ENCODE data around the gene ACMSD. TPM values are rescaled to one million over a fixed set of nuclear protein-coding genes. Genes with fewer than 3 reads are reported as not detected.
"Not testable (repeated sequence)": the region's sequence is repeated elsewhere in the genome, so short reads cannot be mapped to it uniquely, and the experiment has no call there.

ACMSD gene
- total RNA-seq, 1 experiment from 2014 or later = not detected

- BruUV-seq (replicated peaks) = no TSS peak
- Histone ChIP-seq H3K36me3 (ENCODE audit: control insufficient read depth, insufficient read depth, low read length) (no peaks in the 10 kb centered on the region), H3K4me1 (no peaks in the 10 kb centered on the region), H3K27me3 (replicated peaks; ENCODE audit: control insufficient read depth, insufficient read depth, low read length) (no peaks in the 10 kb centered on the region), H3K9me3 (no peaks in the 10 kb centered on the region; the same call in 1 of the 2 replicates), H3K4me3 (ENCODE audit: low read depth, low read length) (no peak overlapping the region)
- ChIA-PET CTCF (no interaction called here), POLR2A (interaction anchor here (0.6 kb wide), 1 partner anchor 97 kb away, joined by 3 read pairs; no protein-coding TSS in a partner anchor)
- peaks cover 14% of the 10 kb centered on the region for H3K4me1 Mint-ChIP-seq (ENCODE audit: low read depth, unreplicated experiment)
- intact Hi-C loops (cut with micrococcal nuclease; ENCODE audit: unreplicated experiment) = no loop called here
- no peak for TF ChIP-seq CTCF (IDR thresholded peaks at IDR 0.05; ENCODE audit: insufficient read depth in 1 of 2, low read depth in 1 of 2, low read length in 1 of 2, severe bottlenecking in 1 of 2, unreplicated experiment in 1 of 2)
- H3K9me3 Mint-ChIP-seq (ENCODE audit: unreplicated experiment) = peaks cover 9% of the 10 kb centered on the region
- H3K36me3 Mint-ChIP-seq (ENCODE audit: insufficient read depth, unreplicated experiment) = no peaks in the 10 kb centered on the region
- DNase-seq = no peak
- H3K27ac Mint-ChIP-seq (ENCODE audit: unreplicated experiment) = no peak overlapping the region
- H3K27me3 Mint-ChIP-seq (ENCODE audit: insufficient read depth, unreplicated experiment) = no peaks in the 10 kb centered on the region
- H3K4me3 Mint-ChIP-seq (ENCODE audit: unreplicated experiment) = no peak overlapping the region
Observed at GRCh38 chr2:134906726-134907125, 68.3 kb downstream of the ACMSD start.

DNA sequence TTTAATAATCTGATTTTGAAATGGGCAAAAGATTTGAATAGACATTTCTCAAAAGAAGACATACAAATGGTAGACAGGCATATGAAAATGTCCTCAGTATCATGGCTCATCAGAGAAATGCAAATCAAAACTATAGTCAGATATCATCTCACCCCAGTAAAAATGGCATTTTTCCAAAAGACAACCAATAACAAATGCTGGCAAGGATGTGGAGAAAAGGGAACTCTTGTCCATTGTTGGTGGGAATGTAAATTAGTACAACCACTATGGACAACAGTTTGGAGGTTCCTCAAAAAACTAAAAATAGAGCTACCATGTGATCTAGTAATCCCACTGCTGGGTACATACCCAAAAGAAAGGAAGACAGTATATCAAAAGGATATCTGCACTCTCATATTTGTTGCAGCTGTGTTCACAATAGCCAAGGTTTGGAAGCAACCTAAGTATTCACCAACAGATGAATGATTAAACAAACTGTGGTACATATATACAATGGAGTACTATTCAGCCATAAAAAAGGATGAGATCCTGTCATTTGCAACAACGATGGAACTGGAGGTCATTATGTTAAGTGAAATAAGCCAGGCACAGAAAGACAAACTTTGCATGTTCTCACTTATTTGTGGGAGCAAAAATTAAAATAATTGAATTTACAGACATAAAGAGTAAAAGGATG lies 69.2 kb downstream of the ACMSD start:
- CTCF ChIA-PET; DNase-seq; BruUV-seq (replicated peaks); intact Hi-C loops (cut with micrococcal nuclease; ENCODE audit: unreplicated experiment); H3K27ac Mint-ChIP-seq (ENCODE audit: unreplicated experiment); H3K9me3 ChIP-seq; H3K4me3 ChIP-seq (ENCODE audit: low read depth, low read length); H3K4me3 Mint-ChIP-seq (ENCODE audit: unreplicated experiment); POLR2A ChIA-PET; H3K27me3 ChIP-seq (replicated peaks; ENCODE audit: control insufficient read depth, insufficient read depth, low read length); H3K36me3 ChIP-seq (ENCODE audit: control insufficient read depth, insufficient read depth, low read length); H3K4me1 ChIP-seq; H3K27me3 Mint-ChIP-seq (ENCODE audit: insufficient read depth, unreplicated experiment); H3K36me3 Mint-ChIP-seq (ENCODE audit: insufficient read depth, unreplicated experiment): not testable (repeated sequence)
- peaks cover 14% of the 10 kb centered on the region for H3K4me1 Mint-ChIP-seq (ENCODE audit: low read depth, unreplicated experiment)
- H3K9me3 Mint-ChIP-seq (ENCODE audit: unreplicated experiment) = peaks cover 12% of the 10 kb centered on the region

DNA sequence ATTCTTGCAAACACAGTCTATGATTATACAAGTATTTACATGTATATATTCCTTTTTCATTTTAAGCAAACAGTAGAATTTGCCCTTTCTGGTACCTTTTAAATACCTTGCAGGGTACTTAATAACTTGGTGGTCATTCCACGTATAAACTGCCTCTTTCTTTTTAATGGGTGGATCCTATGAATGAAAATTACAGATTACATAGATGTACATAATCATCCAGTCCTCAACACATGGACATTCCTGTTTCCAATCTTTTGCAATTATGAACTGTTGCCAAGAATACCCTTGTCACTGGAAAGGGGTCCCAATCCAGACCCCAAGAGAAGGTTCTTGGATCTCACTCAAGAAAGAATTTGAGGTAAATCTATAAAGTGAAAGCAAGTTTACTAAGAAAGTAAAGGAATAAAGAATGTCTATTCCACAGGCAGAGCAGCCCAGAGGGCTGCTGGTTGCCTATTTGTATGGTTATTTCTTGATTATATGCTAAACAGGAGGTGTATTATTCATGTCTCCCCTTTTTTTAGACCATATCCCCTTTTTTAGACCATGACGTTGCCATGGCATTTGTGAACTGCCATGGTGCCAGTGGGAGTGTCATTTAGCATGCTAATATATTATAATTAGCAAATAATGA lies 72.5 kb downstream of the ACMSD start:
- CTCF ChIA-PET = no interaction called here

More for the DNA sequence above, 72.5 kb downstream of the ACMSD start:
- no TSS peak for BruUV-seq (replicated peaks)
- no peak overlapping the region for H3K4me3 Mint-ChIP-seq (ENCODE audit: unreplicated experiment)
- H3K36me3 Mint-ChIP-seq (ENCODE audit: insufficient read depth, unreplicated experiment) = no peaks in the 10 kb centered on the region
- no peaks in the 10 kb centered on the region for H3K4me1 ChIP-seq
- H3K27ac Mint-ChIP-seq (ENCODE audit: unreplicated experiment) = no peak overlapping the region
- no peak overlapping the region for H3K4me3 ChIP-seq (ENCODE audit: low read depth, low read length)
- no peaks in the 10 kb centered on the region for H3K36me3 ChIP-seq (ENCODE audit: control insufficient read depth, insufficient read depth, low read length)
- H3K9me3 ChIP-seq = peaks cover 3% of the 10 kb centered on the region; the same call in 1 of the 2 replicates
- no peak for TF ChIP-seq CTCF (IDR thresholded peaks at IDR 0.05; ENCODE audit: insufficient read depth in 1 of 2, low read depth in 1 of 2, low read length in 1 of 2, severe bottlenecking in 1 of 2, unreplicated experiment in 1 of 2)
- intact Hi-C loops (cut with micrococcal nuclease; ENCODE audit: unreplicated experiment) = no loop called here
- peaks cover 6% of the 10 kb centered on the region for H3K4me1 Mint-ChIP-seq (ENCODE audit: low read depth, unreplicated experiment)
- POLR2A ChIA-PET = no interaction called here
- no peaks in the 10 kb centered on the region for H3K27me3 Mint-ChIP-seq (ENCODE audit: insufficient read depth, unreplicated experiment)
- H3K27me3 ChIP-seq (replicated peaks; ENCODE audit: control insufficient read depth, insufficient read depth, low read length) = no peaks in the 10 kb centered on the region
- DNase-seq = no peak
- peaks cover 16% of the 10 kb centered on the region for H3K9me3 Mint-ChIP-seq (ENCODE audit: unreplicated experiment)

Measured in Caco-2 (cell line).